ENCODE data around the gene PCDHA8. TPM values are rescaled to one million over a fixed set of nuclear protein-coding genes. Genes with fewer than 3 reads are reported as not detected.

The PCDHA8 gene
- total and polyA plus RNA-seq, 2 of the 13 experiments (the other 11 are each of a cell fraction or from before 2014, with no cell fraction given) = 0.03 to 0.11 TPM

DNA sequence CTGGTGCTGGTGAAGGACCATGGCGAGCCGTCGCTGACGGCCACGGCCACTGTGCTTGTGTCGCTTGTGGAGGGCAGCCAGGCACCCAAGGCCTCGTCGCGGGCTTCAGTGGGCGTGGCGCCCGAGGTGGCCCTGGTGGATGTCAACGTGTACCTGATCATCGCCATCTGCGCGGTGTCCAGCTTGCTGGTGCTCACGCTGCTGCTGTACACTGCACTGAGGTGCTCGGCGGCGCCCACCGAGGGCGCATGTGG lies 16.9 kb downstream of the PCDHA8 start (continued):
- no peak for TF ChIP-seq ZBTB43 (CRISPR knock-in tag; conservative IDR thresholded peaks at IDR 0.05)
- TF ChIP-seq SMARCC2 (IDR thresholded peaks at IDR 0.05) = no peak
- TF ChIP-seq ZNF747 (CRISPR knock-in tag; IDR thresholded peaks at IDR 0.05; ENCODE audit: borderline replicate concordance) = no peak
- TF ChIP-seq ZNF121 (CRISPR knock-in tag; IDR thresholded peaks at IDR 0.05) = no peak
- no peak for TF ChIP-seq ZKSCAN5 (CRISPR knock-in tag; IDR thresholded peaks at IDR 0.05)
- TF ChIP-seq HMGA1 (CRISPR knock-in tag; conservative IDR thresholded peaks at IDR 0.05) = no peak
- TF ChIP-seq, protein P1, sequence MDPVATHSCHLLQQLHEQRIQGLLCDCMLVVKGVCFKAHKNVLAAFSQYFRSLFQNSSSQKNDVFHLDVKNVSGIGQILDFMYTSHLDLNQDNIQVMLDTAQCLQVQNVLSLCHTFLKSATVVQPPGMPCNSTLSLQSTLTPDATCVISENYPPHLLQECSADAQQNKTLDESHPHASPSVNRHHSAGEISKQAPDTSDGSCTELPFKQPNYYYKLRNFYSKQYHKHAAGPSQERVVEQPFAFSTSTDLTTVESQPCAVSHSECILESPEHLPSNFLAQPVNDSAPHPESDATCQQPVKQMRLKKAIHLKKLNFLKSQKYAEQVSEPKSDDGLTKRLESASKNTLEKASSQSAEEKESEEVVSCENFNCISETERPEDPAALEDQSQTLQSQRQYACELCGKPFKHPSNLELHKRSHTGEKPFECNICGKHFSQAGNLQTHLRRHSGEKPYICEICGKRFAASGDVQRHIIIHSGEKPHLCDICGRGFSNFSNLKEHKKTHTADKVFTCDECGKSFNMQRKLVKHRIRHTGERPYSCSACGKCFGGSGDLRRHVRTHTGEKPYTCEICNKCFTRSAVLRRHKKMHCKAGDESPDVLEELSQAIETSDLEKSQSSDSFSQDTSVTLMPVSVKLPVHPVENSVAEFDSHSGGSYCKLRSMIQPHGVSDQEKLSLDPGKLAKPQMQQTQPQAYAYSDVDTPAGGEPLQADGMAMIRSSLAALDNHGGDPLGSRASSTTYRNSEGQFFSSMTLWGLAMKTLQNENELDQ (CRISPR knock-in tag; IDR thresholded peaks at IDR 0.05; ENCODE audit: borderline replicate concordance) = no peak
- TF ChIP-seq ZBTB33 (CRISPR knock-in tag; IDR thresholded peaks at IDR 0.05) = no peak
- TF ChIP-seq, protein P2, sequence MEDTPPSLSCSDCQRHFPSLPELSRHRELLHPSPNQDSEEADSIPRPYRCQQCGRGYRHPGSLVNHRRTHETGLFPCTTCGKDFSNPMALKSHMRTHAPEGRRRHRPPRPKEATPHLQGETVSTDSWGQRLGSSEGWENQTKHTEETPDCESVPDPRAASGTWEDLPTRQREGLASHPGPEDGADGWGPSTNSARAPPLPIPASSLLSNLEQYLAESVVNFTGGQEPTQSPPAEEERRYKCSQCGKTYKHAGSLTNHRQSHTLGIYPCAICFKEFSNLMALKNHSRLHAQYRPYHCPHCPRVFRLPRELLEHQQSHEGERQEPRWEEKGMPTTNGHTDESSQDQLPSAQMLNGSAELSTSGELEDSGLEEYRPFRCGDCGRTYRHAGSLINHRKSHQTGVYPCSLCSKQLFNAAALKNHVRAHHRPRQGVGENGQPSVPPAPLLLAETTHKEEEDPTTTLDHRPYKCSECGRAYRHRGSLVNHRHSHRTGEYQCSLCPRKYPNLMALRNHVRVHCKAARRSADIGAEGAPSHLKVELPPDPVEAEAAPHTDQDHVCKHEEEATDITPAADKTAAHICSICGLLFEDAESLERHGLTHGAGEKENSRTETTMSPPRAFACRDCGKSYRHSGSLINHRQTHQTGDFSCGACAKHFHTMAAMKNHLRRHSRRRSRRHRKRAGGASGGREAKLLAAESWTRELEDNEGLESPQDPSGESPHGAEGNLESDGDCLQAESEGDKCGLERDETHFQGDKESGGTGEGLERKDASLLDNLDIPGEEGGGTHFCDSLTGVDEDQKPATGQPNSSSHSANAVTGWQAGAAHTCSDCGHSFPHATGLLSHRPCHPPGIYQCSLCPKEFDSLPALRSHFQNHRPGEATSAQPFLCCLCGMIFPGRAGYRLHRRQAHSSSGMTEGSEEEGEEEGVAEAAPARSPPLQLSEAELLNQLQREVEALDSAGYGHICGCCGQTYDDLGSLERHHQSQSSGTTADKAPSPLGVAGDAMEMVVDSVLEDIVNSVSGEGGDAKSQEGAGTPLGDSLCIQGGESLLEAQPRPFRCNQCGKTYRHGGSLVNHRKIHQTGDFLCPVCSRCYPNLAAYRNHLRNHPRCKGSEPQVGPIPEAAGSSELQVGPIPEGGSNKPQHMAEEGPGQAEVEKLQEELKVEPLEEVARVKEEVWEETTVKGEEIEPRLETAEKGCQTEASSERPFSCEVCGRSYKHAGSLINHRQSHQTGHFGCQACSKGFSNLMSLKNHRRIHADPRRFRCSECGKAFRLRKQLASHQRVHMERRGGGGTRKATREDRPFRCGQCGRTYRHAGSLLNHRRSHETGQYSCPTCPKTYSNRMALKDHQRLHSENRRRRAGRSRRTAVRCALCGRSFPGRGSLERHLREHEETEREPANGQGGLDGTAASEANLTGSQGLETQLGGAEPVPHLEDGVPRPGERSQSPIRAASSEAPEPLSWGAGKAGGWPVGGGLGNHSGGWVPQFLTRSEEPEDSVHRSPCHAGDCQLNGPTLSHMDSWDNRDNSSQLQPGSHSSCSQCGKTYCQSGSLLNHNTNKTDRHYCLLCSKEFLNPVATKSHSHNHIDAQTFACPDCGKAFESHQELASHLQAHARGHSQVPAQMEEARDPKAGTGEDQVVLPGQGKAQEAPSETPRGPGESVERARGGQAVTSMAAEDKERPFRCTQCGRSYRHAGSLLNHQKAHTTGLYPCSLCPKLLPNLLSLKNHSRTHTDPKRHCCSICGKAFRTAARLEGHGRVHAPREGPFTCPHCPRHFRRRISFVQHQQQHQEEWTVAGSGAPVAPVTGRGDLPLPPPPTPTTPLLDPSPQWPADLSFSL (CRISPR knock-in tag; IDR thresholded peaks at IDR 0.05) = no peak
- no peak for TF ChIP-seq RCOR2 (CRISPR knock-in tag; IDR thresholded peaks at IDR 0.05)
- no peak for TF ChIP-seq PRPF4 (IDR thresholded peaks at IDR 0.05; ENCODE audit: low read depth, low read length, poor library complexity, severe bottlenecking)
- no peak for TF ChIP-seq ZNF777 (CRISPR knock-in tag; IDR thresholded peaks at IDR 0.05)

Measured in HepG2 (cell line).